GM19193 (cell line): Measurements from ENCODE around the gene TMEM87A.

ENCODE experiments used
- POLR2A ChIP-seq: IDR thresholded peaks from 4 replicates; pipeline ENCODE4 v1.6.1; 2011; ENCODE audit not compliant: insufficient read depth, insufficient read length; ENCODE audit errors: extremely low read depth

TMEM87A gene

GRCh38 chr15:42163947-42164550 lies 109.2 kb downstream of the TMEM87A start:
- no peak for TF ChIP-seq POLR2A

DNA sequence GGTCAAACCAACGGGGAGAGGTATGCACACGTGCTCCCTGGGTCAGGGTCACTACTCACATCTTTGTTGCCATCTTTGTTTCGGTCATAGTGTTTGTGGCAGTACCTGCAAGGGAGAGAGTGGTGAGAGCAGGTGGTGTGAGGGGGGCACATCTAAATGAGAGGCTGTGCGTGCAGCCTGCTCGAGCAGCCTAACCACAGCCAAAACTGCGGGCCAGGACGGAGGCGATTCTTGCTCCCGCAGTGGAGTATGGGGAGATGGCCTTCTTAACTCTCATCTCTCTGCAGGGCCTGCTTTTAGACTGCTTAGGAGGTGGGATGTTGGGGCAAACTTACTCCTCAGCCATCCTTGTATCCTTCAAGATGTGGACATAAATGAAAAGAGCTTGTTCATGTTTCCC lies 109.9 kb downstream of the TMEM87A start:
- no peak for TF ChIP-seq POLR2A
